Ectodermal cell (in vitro differentiated cells): Measurements from ENCODE around the gene CAMK1.

Source experiments
- H3K27ac ChIP-seq: 2 replicates; pipeline ENCODE4 v1.7.0; 2013; ENCODE audit warnings: mild to moderate bottlenecking, low read depth, low read length; ENCODE audit not compliant: insufficient read depth, poor library complexity, severe bottlenecking
- H3K27me3 ChIP-seq: 2 replicates; pipeline ENCODE4 v1.7.0; 2013; ENCODE audit warnings: mild to moderate bottlenecking, low read length; ENCODE audit not compliant: insufficient read depth, control insufficient read depth, poor library complexity, severe bottlenecking
- H3K36me3 ChIP-seq: one replicate; pipeline ENCODE4 v1.7.0; 2013; ENCODE audit warnings: low read length; ENCODE audit not compliant: control insufficient read depth, insufficient read depth
- H3K4me1 ChIP-seq: one replicate; pipeline ENCODE4 v1.7.0; 2013; ENCODE audit warnings: low read length; ENCODE audit not compliant: control insufficient read depth, insufficient read depth
- H3K4me3 ChIP-seq: 2 replicates; pipeline ENCODE4 v1.7.0; 2013; ENCODE audit warnings: low read depth, low read length, control low read depth; ENCODE audit not compliant: insufficient read depth
- H3K9me3 ChIP-seq: 2 replicates; pipeline ENCODE4 v1.7.0; 2013; ENCODE audit warnings: mild to moderate bottlenecking, low read length, moderate library complexity; ENCODE audit not compliant: control insufficient read depth
- WGBS, 2 experiments: methylation state at CpG; one replicate each; pipeline ENCODE4 v1.1.7; 2013; ENCODE audit warnings: missing lambda C conversion rate in 2 of 2; 5-methylcytosine and 5-hydroxymethylcytosine counted together

Gene CAMK1

DNA sequence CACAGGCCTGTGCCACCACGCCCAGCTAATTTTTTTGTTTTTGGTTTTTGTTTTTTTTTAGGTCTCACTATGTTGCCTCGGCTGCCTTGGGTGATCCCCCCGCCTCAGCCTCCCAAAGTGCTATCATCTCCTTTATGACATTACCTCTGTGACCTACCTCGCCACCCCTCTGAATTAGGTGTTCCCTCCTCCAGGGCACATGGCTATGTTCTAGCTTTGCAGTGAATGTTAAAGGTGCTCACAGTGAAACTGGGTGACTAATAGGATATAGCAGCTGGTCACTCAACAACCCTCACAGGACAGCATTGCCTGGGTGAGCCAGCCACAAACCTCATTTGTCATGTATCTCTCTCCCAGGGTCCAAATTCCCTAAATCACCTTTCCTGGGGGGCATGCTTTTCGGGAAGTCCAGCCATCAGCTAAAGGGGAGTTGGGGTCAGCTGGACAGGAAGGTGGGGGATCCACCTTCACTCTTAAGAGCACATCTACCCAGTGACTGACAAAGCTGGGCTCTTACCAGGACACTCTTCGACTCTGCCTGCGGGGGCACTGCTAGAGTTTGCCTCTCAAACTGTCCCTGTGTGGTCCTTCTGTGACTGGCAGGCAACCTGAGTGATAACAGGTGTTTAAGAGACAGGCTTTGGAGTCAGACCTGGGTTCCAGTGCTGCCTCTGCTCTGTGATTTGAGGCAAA, 38.7 kb upstream of the CAMK1 start:
- H3K9me3 ChIP-seq: no peaks in the 10 kb centered on the region
- no peak overlapping the region for H3K4me3 ChIP-seq
- H3K27me3 ChIP-seq: peaks cover 8% of the 10 kb centered on the region
- H3K27ac ChIP-seq: peak overlapping the region; percentile 79
- 71 to 73% methylated on average over 7 of the region's 7 CpGs for WGBS, 2 experiments
- H3K4me1 ChIP-seq: peaks cover 22% of the 10 kb centered on the region
- H3K36me3 ChIP-seq: peaks cover 19% of the 10 kb centered on the region

- Histone ChIP-seq H3K27ac (no peak overlapping the region), H3K36me3 (peaks cover 24% of the 10 kb centered on the region), H3K4me1 (peaks cover 22% of the 10 kb centered on the region), H3K4me3 (no peak overlapping the region), H3K27me3 (peaks cover 8% of the 10 kb centered on the region), H3K9me3 (no peaks in the 10 kb centered on the region)
- WGBS, 2 experiments: 89 to 97% methylated on average over 2 of the region's 2 CpGs
Measured at GRCh38 chr3:9807981-9808344, 38.2 kb upstream of the CAMK1 start.

GRCh38 chr3:9806688-9807589, 37.2 kb upstream of the CAMK1 start:
- 76 to 78% methylated on average over 7 of the region's 7 CpGs for WGBS, 2 experiments
- Histone ChIP-seq H3K27me3 (peaks cover 8% of the 10 kb centered on the region), H3K9me3 (no peaks in the 10 kb centered on the region), H3K4me3 (no peak overlapping the region), H3K4me1 (peaks cover 22% of the 10 kb centered on the region), H3K36me3 (peaks cover 27% of the 10 kb centered on the region), H3K27ac (peak overlapping the region; percentile 72)

GRCh38 chr3:9806137-9806536, 36.4 kb upstream of the CAMK1 start:
- Histone ChIP-seq H3K4me3 (no peak overlapping the region), H3K27me3 (peaks cover 5% of the 10 kb centered on the region), H3K4me1 (peaks cover 22% of the 10 kb centered on the region), H3K27ac (no peak overlapping the region), H3K9me3 (no peaks in the 10 kb centered on the region), H3K36me3 (peaks cover 33% of the 10 kb centered on the region)
- WGBS, 2 experiments: 96% methylated on average over 12 of the region's 12 CpGs

GRCh38 chr3:9804996-9805395, 35.2 kb upstream of the CAMK1 start:
- no peaks in the 10 kb centered on the region for H3K27me3 ChIP-seq
- H3K9me3 ChIP-seq: no peaks in the 10 kb centered on the region
- 92 to 99% methylated on average over 4 to 5 of the region's 5 CpGs for WGBS, 2 experiments

GRCh38 chr3:9803494-9803893, 33.7 kb upstream of the CAMK1 start:
- Histone ChIP-seq H3K27me3 (no peaks in the 10 kb centered on the region), H3K27ac (no peak overlapping the region), H3K36me3 (peaks cover 48% of the 10 kb centered on the region), H3K4me3 (no peak overlapping the region), H3K4me1 (peaks cover 13% of the 10 kb centered on the region), H3K9me3 (no peaks in the 10 kb centered on the region)
- WGBS, 2 experiments: 100% methylated on average over 1 of the region's 1 CpG

More at GRCh38 chr3:9804996-9805395, 35.2 kb upstream of the CAMK1 start:
- no peak overlapping the region for H3K4me3 ChIP-seq
- H3K4me1 ChIP-seq: peaks cover 19% of the 10 kb centered on the region
- H3K36me3 ChIP-seq: peaks cover 41% of the 10 kb centered on the region
- no peak overlapping the region for H3K27ac ChIP-seq

GRCh38 chr3:9800529-9800928, 30.8 kb upstream of the CAMK1 start:
- Histone ChIP-seq H3K27ac (no peak overlapping the region), H3K9me3 (no peaks in the 10 kb centered on the region), H3K27me3 (no peaks in the 10 kb centered on the region), H3K36me3 (peaks cover 56% of the 10 kb centered on the region), H3K4me1 (no peaks in the 10 kb centered on the region), H3K4me3 (no peak overlapping the region)
- 88 to 93% methylated on average over 5 of the region's 5 CpGs for WGBS, 2 experiments

- Histone ChIP-seq H3K4me3 (no peak overlapping the region), H3K27ac (no peak overlapping the region), H3K4me1 (no peaks in the 10 kb centered on the region), H3K36me3 (peaks cover 36% of the 10 kb centered on the region), H3K9me3 (no peaks in the 10 kb centered on the region), H3K27me3 (no peaks in the 10 kb centered on the region)
- WGBS, 2 experiments: 95 to 96% methylated on average over 12 of the region's 12 CpGs
Measured at GRCh38 chr3:9797196-9797945, 27.6 kb upstream of the CAMK1 start.

DNA sequence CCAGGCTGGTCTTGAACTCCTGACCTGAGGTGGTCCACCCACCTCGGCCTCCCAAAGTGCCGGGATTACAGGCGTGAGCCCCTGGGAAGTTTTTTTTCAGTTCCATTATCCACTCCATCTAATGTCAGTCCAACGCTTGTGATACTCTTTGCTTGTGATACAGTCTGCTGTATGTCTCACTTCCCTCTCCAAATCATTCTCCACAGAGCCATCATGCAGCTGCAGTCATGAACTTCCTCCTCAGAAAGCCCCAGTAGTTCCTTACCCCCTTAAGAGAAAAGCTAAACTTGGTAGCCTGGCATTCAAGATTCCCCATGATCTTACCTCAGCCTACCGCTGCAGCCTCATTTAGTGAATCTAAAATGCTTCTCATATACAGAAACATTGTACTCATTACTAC, 25.5 kb upstream of the CAMK1 start:
- 96% methylated on average over 5 of the region's 5 CpGs for WGBS, 2 experiments
- no peaks in the 10 kb centered on the region for H3K4me1 ChIP-seq

GRCh38 chr3:9794400-9794799, 24.7 kb upstream of the CAMK1 start:
- Histone ChIP-seq H3K36me3 (peaks cover 30% of the 10 kb centered on the region), H3K27me3 (no peaks in the 10 kb centered on the region), H3K4me3 (no peak overlapping the region), H3K27ac (no peak overlapping the region), H3K4me1 (no peaks in the 10 kb centered on the region), H3K9me3 (no peaks in the 10 kb centered on the region)
- WGBS, 2 experiments: 94 to 96% methylated on average over 11 of the region's 11 CpGs

More for the DNA sequence above, 25.5 kb upstream of the CAMK1 start:
- Histone ChIP-seq H3K4me3 (no peak overlapping the region), H3K27ac (no peak overlapping the region), H3K27me3 (no peaks in the 10 kb centered on the region), H3K9me3 (no peaks in the 10 kb centered on the region), H3K36me3 (peaks cover 30% of the 10 kb centered on the region)
